ENCODE data around the gene CGB1.

DNA sequence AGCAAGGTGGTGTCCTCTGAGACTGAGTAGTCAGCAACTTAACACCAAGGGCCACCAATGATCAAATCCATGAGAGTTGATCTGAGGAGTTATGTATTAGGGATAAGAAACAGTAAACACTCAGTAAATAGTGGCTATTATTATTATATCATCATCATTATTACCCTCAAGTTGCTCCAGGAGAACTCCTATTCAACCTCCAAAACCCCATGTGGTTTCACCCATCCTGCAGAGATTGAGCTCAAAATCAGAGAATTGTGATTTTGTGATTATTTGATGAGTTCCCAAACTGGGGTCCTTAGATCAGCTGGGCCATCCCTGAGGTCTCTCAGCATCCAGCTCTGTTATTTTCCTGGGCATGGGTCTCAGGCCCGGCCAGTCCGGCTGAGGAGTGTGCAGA, 24.3 kb upstream of the CGB1 start:
- TF ChIP-seq, protein P1, sequence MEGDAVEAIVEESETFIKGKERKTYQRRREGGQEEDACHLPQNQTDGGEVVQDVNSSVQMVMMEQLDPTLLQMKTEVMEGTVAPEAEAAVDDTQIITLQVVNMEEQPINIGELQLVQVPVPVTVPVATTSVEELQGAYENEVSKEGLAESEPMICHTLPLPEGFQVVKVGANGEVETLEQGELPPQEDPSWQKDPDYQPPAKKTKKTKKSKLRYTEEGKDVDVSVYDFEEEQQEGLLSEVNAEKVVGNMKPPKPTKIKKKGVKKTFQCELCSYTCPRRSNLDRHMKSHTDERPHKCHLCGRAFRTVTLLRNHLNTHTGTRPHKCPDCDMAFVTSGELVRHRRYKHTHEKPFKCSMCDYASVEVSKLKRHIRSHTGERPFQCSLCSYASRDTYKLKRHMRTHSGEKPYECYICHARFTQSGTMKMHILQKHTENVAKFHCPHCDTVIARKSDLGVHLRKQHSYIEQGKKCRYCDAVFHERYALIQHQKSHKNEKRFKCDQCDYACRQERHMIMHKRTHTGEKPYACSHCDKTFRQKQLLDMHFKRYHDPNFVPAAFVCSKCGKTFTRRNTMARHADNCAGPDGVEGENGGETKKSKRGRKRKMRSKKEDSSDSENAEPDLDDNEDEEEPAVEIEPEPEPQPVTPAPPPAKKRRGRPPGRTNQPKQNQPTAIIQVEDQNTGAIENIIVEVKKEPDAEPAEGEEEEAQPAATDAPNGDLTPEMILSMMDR (IDR thresholded peaks at IDR 0.05) = no peak
- no peak for TF ChIP-seq POLR2A (IDR thresholded peaks at IDR 0.05)
- TF ChIP-seq EP300 (IDR thresholded peaks at IDR 0.05) = no peak

All from tibial nerve (tissue), 4 donors.